CD14-positive monocyte (primary cell): ENCODE results near the gene KRTAP9-4. TPM values are rescaled to one million over a fixed set of nuclear protein-coding genes. Genes with fewer than 3 reads are reported as not detected.

Experiments
- DNase-seq, 3 donors: peaks; one replicate each; pipeline ENCODE4 v3.0.0-alpha.2; 2011 to 2022
- H2AFZ ChIP-seq: 2 replicates; pipeline ENCODE4 v1.6.0; 2012; ENCODE audit warnings: mild to moderate bottlenecking, low read depth, low read length, inconsistent platforms; ENCODE audit not compliant: insufficient read depth, poor library complexity, severe bottlenecking
- H3K27ac ChIP-seq, 2 donors: 1 replicate in 1 of 2; 2 replicates in 1 of 2; pipeline ENCODE4 v1.5.1; 2012 to 2013; ENCODE audit warnings: low read length in 2 of 2, control low read depth in 1 of 2, inconsistent platforms in 1 of 2, low read depth in 1 of 2, mild to moderate bottlenecking in 1 of 2
- H3K27me3 ChIP-seq, 2 donors: one replicate each; pipeline versions ENCODE4 v1.6.0 to v1.6.1; 2011 to 2013; ENCODE audit warnings: low read length in 2 of 2; ENCODE audit not compliant: control insufficient read depth in 2 of 2, insufficient read depth in 2 of 2
- H3K36me3 ChIP-seq, 2 donors: replicated peaks in 1 of 2; 1 replicate in 1 of 2; 2 replicates in 1 of 2; pipeline versions ENCODE4 v1.5.1 to v1.6.1; 2012 to 2013; ENCODE audit warnings: low read length in 2 of 2, control low read depth in 1 of 2, inconsistent platforms in 1 of 2, mild to moderate bottlenecking in 1 of 2; ENCODE audit not compliant: insufficient read depth in 2 of 2, control insufficient read depth in 1 of 2
- H3K4me1 ChIP-seq, 2 donors: 1 replicate in 1 of 2; 2 replicates in 1 of 2; pipeline versions ENCODE4 v1.5.1 to v1.6.1; 2012 to 2013; ENCODE audit warnings: low read length in 2 of 2, control low read depth in 1 of 2, inconsistent platforms in 1 of 2, mild to moderate bottlenecking in 1 of 2, moderate library complexity in 1 of 2; ENCODE audit not compliant: insufficient read depth in 2 of 2, control insufficient read depth in 1 of 2
- H3K4me2 ChIP-seq: replicated peaks from 2 replicates; pipeline ENCODE3; 2012; ENCODE audit warnings: low read length, moderate library complexity, mild to moderate bottlenecking; ENCODE audit not compliant: poor library complexity, severe bottlenecking; ENCODE audit errors: extremely low read depth
- H3K4me3 ChIP-seq, 3 experiments: fragments of 200-600 bp in 1 of 3; sonication (generic) in 1 of 3; replicated peaks in 1 of 3; 1 replicate in 2 of 3; 2 replicates in 1 of 3; pipeline ENCODE4 v1.5.1; 2011 to 2013; ENCODE audit warnings: low read length in 3 of 3, mild to moderate bottlenecking in 3 of 3, control low read depth in 2 of 3, low read depth in 2 of 3, inconsistent platforms in 1 of 3, moderate library complexity in 1 of 3
- H3K79me2 ChIP-seq: 2 replicates; pipeline ENCODE4 v1.6.0; 2012; ENCODE audit warnings: mild to moderate bottlenecking, control low read depth, inconsistent platforms, low read length, moderate library complexity; ENCODE audit not compliant: insufficient read depth
- H3K9ac ChIP-seq: 2 replicates; pipeline ENCODE4 v1.6.0; 2017; ENCODE audit warnings: low read length, mild to moderate bottlenecking; ENCODE audit not compliant: insufficient read depth, poor library complexity, severe bottlenecking
- H3K9me3 ChIP-seq, 2 donors: replicated peaks in 1 of 2; 1 replicate in 1 of 2; 2 replicates in 1 of 2; pipeline versions ENCODE4 v1.5.1 to v1.6.1; 2012 to 2013; ENCODE audit warnings: low read length in 2 of 2, control low read depth in 1 of 2; ENCODE audit not compliant: control insufficient read depth in 1 of 2, insufficient read depth in 1 of 2
- H4K20me1 ChIP-seq: 2 replicates; pipeline ENCODE4 v1.6.0; 2012; ENCODE audit warnings: mild to moderate bottlenecking, low read length, control low read depth, moderate library complexity; ENCODE audit not compliant: insufficient read depth
- H3K27ac Mint-ChIP-seq, 7 donors: one replicate each; pipeline ENCODE4 v1.8.0; 2020; ENCODE audit warnings: mild to moderate bottlenecking in 7 of 7, mixed read lengths in 7 of 7, moderate library complexity in 6 of 7, inconsistent platforms in 2 of 7
- H3K27me3 Mint-ChIP-seq, 3 donors: one replicate each; pipeline ENCODE4 v1.8.0; 2021 to 2022; ENCODE audit warnings: low read depth in 3 of 3, mild to moderate bottlenecking in 3 of 3, mixed read lengths in 3 of 3, moderate library complexity in 3 of 3, inconsistent platforms in 1 of 3
- H3K36me3 Mint-ChIP-seq, 2 donors: one replicate each; pipeline ENCODE4 v1.8.0; 2020; ENCODE audit warnings: mixed read lengths in 2 of 2, inconsistent platforms in 1 of 2, mild to moderate bottlenecking in 1 of 2
- H3K4me1 Mint-ChIP-seq: one replicate; pipeline ENCODE4 v1.8.0; 2020; ENCODE audit warnings: mild to moderate bottlenecking, mixed read lengths
- H3K4me3 Mint-ChIP-seq, 2 donors: one replicate each; pipeline ENCODE4 v1.8.0; 2020; ENCODE audit warnings: mild to moderate bottlenecking in 2 of 2, mixed read lengths in 2 of 2, moderate library complexity in 1 of 2
- H3K9me3 Mint-ChIP-seq, 7 donors: one replicate each; pipeline ENCODE4 v1.8.0; 2020 to 2022; ENCODE audit warnings: mixed read lengths in 7 of 7, mild to moderate bottlenecking in 6 of 7, moderate library complexity in 6 of 7, inconsistent platforms in 2 of 7
- WGBS: methylation state at CpG from one replicate; pipeline ENCODE4 v1.1.5; 2013; ENCODE audit warnings: missing lambda C conversion rate; ENCODE audit not compliant: insufficient coverage; 5-methylcytosine and 5-hydroxymethylcytosine counted together
- intact Hi-C, 2 donors: fragments of 100-400 bp; cut with micrococcal nuclease; formaldehyde crosslinking; loops; one replicate each; pipeline versions ENCODE4 v1.15.0 to v1.15.1; 2023
- polyA plus RNA-seq, 3 donors: library from polyadenylated mRNA; depleted of rRNA in 1 of 3; unstranded in 2 of 3; stranded (reverse) in 1 of 3; fragments of 300-500 nt in 2 of 3; fragments of >200 nt in 1 of 3; fragmentation: Illumina TruSeq in 2 of 3; gene quantifications; 1 replicate in 2 of 3; 2 replicates in 1 of 3; pipeline ENCODE4 v1.2.3, GENCODE V29; 2012 to 2021
- TF ChIP-seq, protein P1 (sequence below): fragments of 200-600 bp; IDR thresholded peaks from one replicate; pipeline ENCODE4 v1.8.0; 2022; ENCODE audit warnings: antibody characterized with exemption, mild to moderate bottlenecking

Gene KRTAP9-4
- polyA plus RNA-seq, 3 donors: not detected

DNA sequence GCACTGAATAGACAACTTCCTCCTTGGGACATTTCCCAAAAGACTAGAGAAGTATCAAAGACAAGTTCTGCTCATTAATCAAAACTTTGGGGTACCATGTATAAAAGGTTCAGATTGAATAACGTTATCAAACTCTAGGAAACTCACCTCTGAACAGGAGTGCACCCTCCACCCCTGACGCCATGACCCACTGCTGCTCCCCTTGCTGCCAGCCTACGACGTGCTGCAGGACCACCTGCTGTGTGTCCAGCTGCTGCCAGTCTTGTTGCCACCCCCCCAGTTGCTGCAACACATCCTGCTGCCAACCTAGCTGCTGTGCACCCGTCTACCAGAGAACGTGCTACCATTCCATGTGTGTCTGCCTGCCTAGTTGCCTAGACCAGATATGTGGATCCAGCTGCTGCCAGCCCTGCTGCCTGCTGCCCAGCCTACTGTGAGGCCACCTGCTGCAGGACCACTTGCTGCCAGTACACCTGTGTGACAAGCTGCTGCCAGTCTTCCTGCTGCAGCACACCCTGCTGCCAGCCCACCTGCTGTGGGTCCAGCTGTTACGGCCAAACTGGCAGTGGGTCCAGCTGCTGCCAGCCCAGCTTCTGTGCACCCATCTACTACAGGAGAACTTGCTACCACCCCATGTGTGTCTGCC is 36.8 kb upstream of the KRTAP9-4 start:
- Histone ChIP-seq H3K27ac (no peak overlapping the region), H3K36me3 (no peaks in the 10 kb centered on the region), H4K20me1 (no peaks in the 10 kb centered on the region), H3K4me1 (no peaks in the 10 kb centered on the region), H3K4me2 (no peak overlapping the region), H2AFZ (no peak overlapping the region), H3K4me3 (no peak overlapping the region), H3K27me3 (no peaks in the 10 kb centered on the region), H3K79me2 (no peaks in the 10 kb centered on the region), H3K9ac (no peak overlapping the region), H3K9me3 (no peaks in the 10 kb centered on the region)
- DNase-seq: no peak
- Mint-ChIP-seq H3K27ac (no peak overlapping the region), H3K9me3 (peaks cover 0 to 8% (median 0%) of the 10 kb centered on the region in 7 donors), H3K4me3 (no peak overlapping the region), H3K4me1 (no peaks in the 10 kb centered on the region), H3K27me3 (peaks cover 2 to 23% (median 9%) of the 10 kb centered on the region in 3 donors), H3K36me3 (no peaks in the 10 kb centered on the region)
- 89% methylated on average over 6 of the region's 7 CpGs for WGBS
- intact Hi-C loops: no loop called here
- TF ChIP-seq, protein P1, sequence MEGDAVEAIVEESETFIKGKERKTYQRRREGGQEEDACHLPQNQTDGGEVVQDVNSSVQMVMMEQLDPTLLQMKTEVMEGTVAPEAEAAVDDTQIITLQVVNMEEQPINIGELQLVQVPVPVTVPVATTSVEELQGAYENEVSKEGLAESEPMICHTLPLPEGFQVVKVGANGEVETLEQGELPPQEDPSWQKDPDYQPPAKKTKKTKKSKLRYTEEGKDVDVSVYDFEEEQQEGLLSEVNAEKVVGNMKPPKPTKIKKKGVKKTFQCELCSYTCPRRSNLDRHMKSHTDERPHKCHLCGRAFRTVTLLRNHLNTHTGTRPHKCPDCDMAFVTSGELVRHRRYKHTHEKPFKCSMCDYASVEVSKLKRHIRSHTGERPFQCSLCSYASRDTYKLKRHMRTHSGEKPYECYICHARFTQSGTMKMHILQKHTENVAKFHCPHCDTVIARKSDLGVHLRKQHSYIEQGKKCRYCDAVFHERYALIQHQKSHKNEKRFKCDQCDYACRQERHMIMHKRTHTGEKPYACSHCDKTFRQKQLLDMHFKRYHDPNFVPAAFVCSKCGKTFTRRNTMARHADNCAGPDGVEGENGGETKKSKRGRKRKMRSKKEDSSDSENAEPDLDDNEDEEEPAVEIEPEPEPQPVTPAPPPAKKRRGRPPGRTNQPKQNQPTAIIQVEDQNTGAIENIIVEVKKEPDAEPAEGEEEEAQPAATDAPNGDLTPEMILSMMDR: no peak

DNA sequence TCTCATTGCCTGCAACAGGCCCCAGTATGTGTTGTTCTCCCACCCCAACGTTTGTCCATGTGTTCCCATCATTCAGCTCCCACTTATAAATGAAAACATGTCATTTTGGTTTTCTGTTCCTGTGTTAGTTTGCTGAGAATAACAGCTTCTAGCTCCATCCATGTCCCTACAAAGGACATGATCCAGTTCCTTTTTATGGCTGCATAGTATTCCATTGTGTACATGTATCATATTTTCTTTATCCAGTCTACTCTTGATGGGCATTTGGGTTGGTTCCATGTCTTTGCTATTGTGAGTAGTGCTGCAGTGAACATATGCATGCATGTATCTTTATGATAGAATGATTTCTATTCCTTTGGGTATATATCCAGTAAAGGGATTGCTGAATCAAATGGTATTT is 33.8 kb upstream of the KRTAP9-4 start:
- no peak overlapping the region for H3K27ac Mint-ChIP-seq
- H3K36me3 Mint-ChIP-seq: no peaks in the 10 kb centered on the region
- H4K20me1 ChIP-seq: no peaks in the 10 kb centered on the region
- no peak overlapping the region for H3K9ac ChIP-seq
- H3K27me3 Mint-ChIP-seq: peaks cover 2 to 19% (median 10%) of the 10 kb centered on the region in 3 donors
- no peak overlapping the region for H2AFZ ChIP-seq
- WGBS: no CpG with 5 or more reads among the region's 1 CpG
- intact Hi-C loops: no loop called here
- H3K79me2 ChIP-seq: no peaks in the 10 kb centered on the region
- no peak overlapping the region for H3K27ac ChIP-seq
- H3K4me3 ChIP-seq: no peak overlapping the region
- H3K4me1 ChIP-seq: no peaks in the 10 kb centered on the region
- no peak overlapping the region for H3K4me3 Mint-ChIP-seq
- H3K4me1 Mint-ChIP-seq: no peaks in the 10 kb centered on the region
- TF ChIP-seq, protein P1: no peak
- H3K27me3 ChIP-seq: no peaks in the 10 kb centered on the region
- H3K36me3 ChIP-seq: no peaks in the 10 kb centered on the region
- H3K9me3 Mint-ChIP-seq: peaks cover under 1 to 14% (median 6%) of the 10 kb centered on the region in 7 donors
- H3K9me3 ChIP-seq: peaks cover 0 to 3% of the 10 kb centered on the region in 2 donors
- no peak for DNase-seq
- H3K4me2 ChIP-seq: no peak overlapping the region
